HFFc6 (cell line): Measurements from ENCODE around the gene MORC1. TPM values are rescaled to one million over a fixed set of nuclear protein-coding genes. Genes with fewer than 3 reads are reported as not detected.
"Not testable (repeated sequence)": the region's sequence is repeated elsewhere in the genome, so short reads cannot be mapped to it uniquely, and the experiment has no call there.

ENCODE experiments used
- DNase-seq: peaks from one replicate; pipeline ENCODE4 v3.0.0-alpha.2; 2018
- H3K27ac Mint-ChIP-seq: 2 replicates; pipeline ENCODE4 v1.8.0; 2020; ENCODE audit warnings: mild to moderate bottlenecking, mixed read lengths
- H3K27me3 Mint-ChIP-seq: 2 replicates; pipeline ENCODE4 v1.8.0; 2021; ENCODE audit warnings: mild to moderate bottlenecking, moderate library complexity, mixed read lengths; ENCODE audit not compliant: insufficient read depth
- H3K36me3 Mint-ChIP-seq: 2 replicates; pipeline ENCODE4 v1.8.0; 2021; ENCODE audit warnings: low read depth, mixed read lengths
- H3K4me1 Mint-ChIP-seq: 2 replicates; pipeline ENCODE4 v1.8.0; 2020; ENCODE audit warnings: low read depth, mixed read lengths
- H3K4me3 Mint-ChIP-seq: 2 replicates; pipeline ENCODE4 v1.8.0; 2020; ENCODE audit warnings: mild to moderate bottlenecking, moderate library complexity, mixed read lengths
- H3K9me3 Mint-ChIP-seq: 2 replicates; pipeline ENCODE4 v1.8.0; 2020; ENCODE audit warnings: mild to moderate bottlenecking, mixed read lengths
- total RNA-seq, 6 experiments: library from RNA; stranded (reverse); fragmentation: NEBNext Ultra II Directional; extraction: Animal tissue kit (Norgen Biotek cat#: 25700); gene quantifications; 2 replicates in 1 of 6; 3 replicates in 5 of 6; pipeline ENCODE4 v1.2.3, GENCODE V29; 2021
- TF ChIP-seq, protein P1 (sequence below): fragments of 200-600 bp; sonication (generic); IDR thresholded peaks from 2 replicates; pipeline ENCODE4 v1.5.0; 2021; ENCODE audit warnings: antibody characterized with exemption, mild to moderate bottlenecking

The MORC1 gene
- total RNA-seq, 6 experiments from 2014 or later, result not detected

DNA sequence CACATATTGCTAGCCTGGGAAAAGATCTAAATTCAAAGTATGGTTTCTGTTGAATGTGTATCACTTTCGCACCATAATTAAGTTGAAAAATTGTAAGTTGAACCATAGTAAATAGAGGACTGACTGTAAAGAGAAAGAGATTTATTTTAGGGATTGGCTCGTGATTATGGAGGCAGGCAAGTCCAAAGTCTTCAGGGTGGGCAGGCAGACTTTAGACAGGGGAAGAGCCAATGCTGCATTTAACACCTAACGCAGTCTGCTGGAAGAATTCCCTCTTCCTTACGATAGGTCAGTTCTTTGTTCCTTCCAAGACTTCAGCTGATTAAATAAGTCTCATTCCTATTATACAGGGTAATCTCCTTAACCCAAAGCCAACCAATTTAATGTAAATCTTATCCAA lies 34.4 kb upstream of the MORC1 start:
- H3K4me1 Mint-ChIP-seq, result no peaks in the 10 kb centered on the region
- H3K27me3 Mint-ChIP-seq, result no peaks in the 10 kb centered on the region
- H3K9me3 Mint-ChIP-seq, result peaks cover 22% of the 10 kb centered on the region
- DNase-seq, result no peak
- no peak overlapping the region for H3K4me3 Mint-ChIP-seq
- no peak overlapping the region for H3K27ac Mint-ChIP-seq
- 0 out of 2 replicates have a peak, but pooled peaks cover 4% of the 10 kb centered on the region for H3K36me3 Mint-ChIP-seq
- TF ChIP-seq, protein P1, sequence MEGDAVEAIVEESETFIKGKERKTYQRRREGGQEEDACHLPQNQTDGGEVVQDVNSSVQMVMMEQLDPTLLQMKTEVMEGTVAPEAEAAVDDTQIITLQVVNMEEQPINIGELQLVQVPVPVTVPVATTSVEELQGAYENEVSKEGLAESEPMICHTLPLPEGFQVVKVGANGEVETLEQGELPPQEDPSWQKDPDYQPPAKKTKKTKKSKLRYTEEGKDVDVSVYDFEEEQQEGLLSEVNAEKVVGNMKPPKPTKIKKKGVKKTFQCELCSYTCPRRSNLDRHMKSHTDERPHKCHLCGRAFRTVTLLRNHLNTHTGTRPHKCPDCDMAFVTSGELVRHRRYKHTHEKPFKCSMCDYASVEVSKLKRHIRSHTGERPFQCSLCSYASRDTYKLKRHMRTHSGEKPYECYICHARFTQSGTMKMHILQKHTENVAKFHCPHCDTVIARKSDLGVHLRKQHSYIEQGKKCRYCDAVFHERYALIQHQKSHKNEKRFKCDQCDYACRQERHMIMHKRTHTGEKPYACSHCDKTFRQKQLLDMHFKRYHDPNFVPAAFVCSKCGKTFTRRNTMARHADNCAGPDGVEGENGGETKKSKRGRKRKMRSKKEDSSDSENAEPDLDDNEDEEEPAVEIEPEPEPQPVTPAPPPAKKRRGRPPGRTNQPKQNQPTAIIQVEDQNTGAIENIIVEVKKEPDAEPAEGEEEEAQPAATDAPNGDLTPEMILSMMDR, result no peak

DNA sequence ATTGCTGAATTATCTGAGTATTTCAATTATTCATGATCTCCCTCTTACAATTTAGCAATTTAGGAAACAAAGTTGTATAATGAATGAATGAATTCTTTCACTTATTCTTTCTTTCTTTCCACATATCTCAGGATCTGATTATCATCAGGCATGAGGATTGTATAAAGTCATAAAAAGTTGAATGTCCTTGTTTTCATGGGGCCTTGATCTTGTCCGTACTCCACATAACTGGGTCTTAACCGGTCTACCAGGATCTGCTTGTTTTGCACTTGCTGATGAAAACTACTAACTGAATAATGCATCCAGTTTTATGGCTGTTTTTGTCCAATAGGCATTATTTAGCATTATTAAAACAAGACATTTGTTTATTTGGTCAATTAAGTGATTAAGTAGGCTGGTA lies 31.1 kb upstream of the MORC1 start:
- H3K4me1 Mint-ChIP-seq, result no peaks in the 10 kb centered on the region
- H3K36me3 Mint-ChIP-seq, result no peaks in the 10 kb centered on the region
- TF ChIP-seq, protein P1, result no peak
- H3K9me3 Mint-ChIP-seq, result peaks cover 23% of the 10 kb centered on the region
- H3K27me3 Mint-ChIP-seq, result no peaks in the 10 kb centered on the region
- no peak overlapping the region for H3K4me3 Mint-ChIP-seq
- H3K27ac Mint-ChIP-seq, result no peak overlapping the region
- no peak for DNase-seq

DNA sequence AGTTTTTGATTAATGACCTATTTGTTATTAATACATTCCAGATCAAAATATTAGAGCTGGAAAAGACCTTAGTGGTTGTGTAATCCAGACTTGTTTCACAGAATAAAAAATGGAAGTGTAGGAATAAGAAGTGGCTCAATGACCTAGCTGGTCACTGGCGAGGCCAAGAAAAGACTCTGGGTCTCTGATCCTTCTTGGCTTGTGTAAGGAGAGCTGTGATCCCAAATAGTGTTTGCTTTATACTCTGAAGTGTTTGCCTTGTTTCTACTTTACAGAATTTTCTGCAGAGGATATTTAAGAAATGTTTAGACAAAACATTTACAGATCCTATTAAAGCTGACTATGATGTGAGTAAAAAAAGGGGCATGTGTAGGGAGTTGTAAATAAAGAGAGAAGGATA lies 25.7 kb upstream of the MORC1 start:
- peaks cover 27% of the 10 kb centered on the region for H3K9me3 Mint-ChIP-seq
- TF ChIP-seq, protein P1, result no peak
- no peak for DNase-seq
- H3K36me3 Mint-ChIP-seq, result no peaks in the 10 kb centered on the region
- no peaks in the 10 kb centered on the region for H3K27me3 Mint-ChIP-seq
- H3K4me3 Mint-ChIP-seq, result no peak overlapping the region
- H3K27ac Mint-ChIP-seq, result no peak overlapping the region
- no peaks in the 10 kb centered on the region for H3K4me1 Mint-ChIP-seq

DNA sequence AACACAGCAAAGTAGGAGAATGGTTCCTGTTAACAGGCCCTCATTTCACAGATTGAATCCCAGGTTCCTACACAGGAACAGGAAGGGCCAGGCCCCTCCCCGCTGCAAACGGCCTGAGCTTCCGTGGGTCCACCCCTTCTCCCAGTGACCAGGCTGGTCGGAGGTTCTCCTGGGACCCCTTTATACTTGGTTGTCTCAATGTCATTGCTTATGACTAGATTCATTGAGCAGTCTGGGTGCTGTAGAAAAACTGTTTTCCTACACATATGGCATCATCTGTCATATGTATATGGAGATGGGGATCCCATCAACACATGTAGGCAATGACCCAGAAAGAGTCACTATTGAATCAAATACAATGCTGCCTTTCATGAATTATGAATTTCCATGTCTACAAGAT lies 22.4 kb upstream of the MORC1 start:
- Mint-ChIP-seq H3K9me3 (peaks cover 17% of the 10 kb centered on the region), H3K27ac (no peak overlapping the region), H3K36me3 (no peaks in the 10 kb centered on the region), H3K27me3 (no peaks in the 10 kb centered on the region), H3K4me1 (no peaks in the 10 kb centered on the region), H3K4me3 (no peak overlapping the region)
- no peak for DNase-seq
- TF ChIP-seq, protein P1, result no peak

DNA sequence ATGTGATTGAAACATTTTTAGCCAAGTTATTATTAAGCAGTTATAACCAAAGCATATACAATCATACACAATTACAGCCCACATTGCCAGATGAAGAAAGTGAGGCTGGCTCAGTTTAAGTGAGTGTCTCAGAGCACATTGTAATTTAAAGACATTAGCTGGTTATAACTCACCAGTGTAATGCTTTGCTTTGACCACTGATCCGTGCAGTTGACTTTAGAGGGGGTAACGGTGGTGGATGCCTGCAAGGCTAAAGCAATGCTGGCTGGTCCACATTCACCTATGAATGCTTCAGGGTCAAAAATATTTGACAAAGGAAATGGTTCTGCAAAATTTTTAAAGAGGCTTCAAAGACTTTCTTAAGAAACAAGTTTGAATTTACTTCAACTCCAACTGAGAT lies 19.8 kb upstream of the MORC1 start:
- H3K36me3 Mint-ChIP-seq, result no peaks in the 10 kb centered on the region
- no peaks in the 10 kb centered on the region for H3K4me1 Mint-ChIP-seq
- TF ChIP-seq, protein P1, result no peak
- no peaks in the 10 kb centered on the region for H3K27me3 Mint-ChIP-seq
- peaks cover 16% of the 10 kb centered on the region for H3K9me3 Mint-ChIP-seq
- no peak overlapping the region for H3K27ac Mint-ChIP-seq
- H3K4me3 Mint-ChIP-seq, result no peak overlapping the region
- no peak for DNase-seq

DNA sequence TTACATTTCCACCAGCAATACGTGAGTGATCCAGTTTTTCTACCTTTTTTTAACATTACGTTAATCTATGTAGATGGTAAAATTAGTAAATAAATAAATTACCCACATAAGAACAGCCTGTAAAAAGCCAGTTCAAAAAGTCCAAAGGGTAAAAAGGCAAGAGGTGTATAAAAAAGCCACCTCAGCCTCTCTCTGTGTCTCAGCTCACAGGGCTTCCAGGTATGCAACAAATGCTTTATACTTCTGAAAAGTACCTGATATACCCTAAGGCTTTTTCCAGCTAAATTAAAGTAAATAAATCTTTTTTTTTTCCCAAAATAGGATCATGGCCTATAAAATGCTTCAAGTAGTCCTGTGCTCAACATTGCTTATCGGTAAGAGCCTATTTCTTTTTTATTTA lies 18.6 kb upstream of the MORC1 start, which contains the start of gene C3orf85:
Gene C3orf85, plus strand, starts transcription at position 197 of the 400 bp plus-strand sequence. Its CDS starts 129 bp downstream, at position 326.
- Mint-ChIP-seq H3K27ac (no peak within 1 kb of the TSS), H3K27me3 (no peaks in the 10 kb centered on the region), H3K4me1 (no peaks in the 10 kb centered on the region), H3K36me3 (no peaks in the 10 kb centered on the region), H3K4me3 (no peak within 1 kb of the TSS), H3K9me3 (peaks cover 11% of the 10 kb centered on the region)
- no peak for DNase-seq
- TF ChIP-seq, protein P1, result no peak

DNA sequence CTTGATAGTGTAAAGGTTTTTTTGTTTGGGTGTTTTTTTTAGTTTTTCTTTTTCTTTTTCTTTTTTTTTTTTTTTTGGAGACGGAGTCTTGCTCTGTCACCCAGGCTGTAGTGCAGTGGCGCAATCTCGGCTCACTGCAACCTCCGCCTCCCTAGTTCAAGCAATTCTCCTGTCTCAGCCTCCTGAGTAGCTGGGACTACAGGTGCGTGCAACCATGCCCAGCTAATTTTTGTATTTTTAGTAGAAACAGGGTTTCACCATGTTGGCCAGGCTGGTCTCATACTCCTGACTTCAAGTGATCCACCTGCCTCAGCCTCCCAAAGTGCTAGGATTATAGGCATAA lies 15.5 kb upstream of the MORC1 start:
- not testable (repeated sequence) for H3K4me3 Mint-ChIP-seq, H3K36me3 Mint-ChIP-seq, DNase-seq, H3K27ac Mint-ChIP-seq, H3K27me3 Mint-ChIP-seq, H3K4me1 Mint-ChIP-seq
- H3K9me3 Mint-ChIP-seq, result peaks cover 12% of the 10 kb centered on the region
